HG02852 (cell line): ENCODE results near the gene IL24.

ENCODE experiments used
- ATAC-seq: cut with Tn5 transposase; IDR thresholded peaks from one replicate; pipeline ENCODE4 v1.9.1; 2021; ENCODE audit warnings: mild to moderate bottlenecking, moderate library complexity; ENCODE audit not compliant: unreplicated experiment

The IL24 gene

DNA sequence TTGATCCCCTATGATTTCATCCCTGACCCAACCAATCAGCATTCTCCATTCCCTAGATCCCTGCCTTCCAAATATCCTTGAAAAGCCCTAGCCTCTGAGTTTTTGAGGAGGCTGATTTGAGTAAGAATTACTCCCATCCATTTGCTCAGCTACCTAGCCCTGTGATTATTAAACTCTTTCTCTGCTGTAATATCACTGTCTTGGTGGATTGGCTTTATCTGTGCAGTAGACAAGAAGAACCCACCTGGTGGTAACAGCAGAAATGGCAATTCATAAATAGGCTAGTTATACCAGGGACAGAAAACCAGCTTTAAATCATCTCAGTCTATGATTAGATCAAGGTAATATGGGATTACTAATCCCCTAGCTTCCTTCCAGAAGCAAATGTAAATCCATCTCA is 18.8 kb upstream of the IL24 start:
- no peak for ATAC-seq

DNA sequence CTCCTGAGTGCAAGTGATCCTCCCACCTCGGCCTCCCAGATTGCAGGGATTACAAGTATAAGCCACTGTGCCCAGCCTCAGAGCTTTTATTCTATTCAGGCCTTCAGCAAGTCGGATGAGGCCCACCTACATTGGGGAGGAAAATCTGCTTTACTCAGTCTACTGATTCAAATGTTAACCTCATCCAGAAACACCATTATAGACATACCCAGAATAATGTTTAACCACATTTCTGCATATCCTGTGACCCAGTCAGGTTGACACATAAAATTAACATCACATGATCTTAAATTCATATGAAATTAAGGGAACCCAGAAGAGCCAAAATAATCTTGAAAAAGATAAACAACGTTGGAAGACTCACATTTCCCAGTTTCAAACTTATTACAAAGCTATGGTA is 16.9 kb upstream of the IL24 start:
- ATAC-seq, result no peak

DNA sequence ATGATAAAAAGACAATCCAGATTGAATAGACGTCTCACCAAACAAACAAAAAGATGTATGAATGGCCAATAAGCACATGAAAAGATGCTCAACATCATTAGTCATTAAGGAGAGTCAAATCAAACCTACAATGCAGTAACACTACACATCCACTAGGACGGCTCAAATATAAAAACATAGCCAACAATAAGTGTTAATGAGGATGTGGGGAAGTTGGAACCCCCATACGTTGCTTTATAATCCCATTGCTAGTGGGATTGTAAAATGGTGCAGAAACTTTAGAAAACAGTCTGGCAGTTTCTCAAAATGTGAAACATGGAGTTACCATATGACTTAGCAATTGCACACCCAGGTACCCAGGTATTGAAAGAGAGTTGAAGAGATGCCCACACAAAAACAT is 14.7 kb upstream of the IL24 start:
- no peak for ATAC-seq

DNA sequence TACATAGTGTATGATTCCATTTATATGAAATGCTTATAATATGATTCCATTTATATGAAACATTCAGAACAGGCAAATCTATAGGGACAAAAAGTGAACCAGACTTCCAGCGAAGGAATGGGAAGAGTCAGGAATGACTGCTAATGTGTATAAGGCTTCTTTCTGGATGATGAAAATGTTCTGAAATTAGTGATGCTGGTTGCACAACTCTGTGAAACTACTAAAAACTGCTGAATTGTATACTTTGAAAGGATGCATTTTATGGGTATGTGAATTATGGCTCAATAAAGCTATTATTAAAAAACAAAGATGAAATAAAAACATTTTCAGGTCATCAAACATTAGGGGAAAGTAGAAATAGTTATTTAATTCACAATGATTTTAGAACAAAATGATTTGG is 14.1 kb upstream of the IL24 start:
- no peak for ATAC-seq

DNA sequence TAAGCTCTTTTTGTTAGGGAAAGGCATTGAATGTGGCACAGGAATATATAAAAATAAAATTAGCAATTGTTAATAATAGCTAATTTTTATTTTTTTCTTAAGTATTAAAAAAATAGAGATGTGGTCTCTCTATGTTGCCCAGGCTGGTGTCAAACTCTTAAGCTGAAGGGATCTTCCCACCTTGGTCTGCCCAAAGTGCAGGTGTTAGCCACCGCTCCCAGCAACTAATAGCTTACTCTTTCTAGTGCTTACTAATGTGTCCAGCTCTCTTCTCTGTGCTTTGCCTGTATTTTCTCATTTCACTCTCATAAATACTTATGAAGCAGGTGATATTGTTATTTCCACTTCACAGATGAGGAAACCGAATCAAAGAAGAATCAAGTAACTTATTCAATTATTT is 13.4 kb upstream of the IL24 start:
- ATAC-seq, result no peak

GRCh38 chr1:206885341-206886060 is 11.7 kb upstream of the IL24 start:
- no peak for ATAC-seq

DNA sequence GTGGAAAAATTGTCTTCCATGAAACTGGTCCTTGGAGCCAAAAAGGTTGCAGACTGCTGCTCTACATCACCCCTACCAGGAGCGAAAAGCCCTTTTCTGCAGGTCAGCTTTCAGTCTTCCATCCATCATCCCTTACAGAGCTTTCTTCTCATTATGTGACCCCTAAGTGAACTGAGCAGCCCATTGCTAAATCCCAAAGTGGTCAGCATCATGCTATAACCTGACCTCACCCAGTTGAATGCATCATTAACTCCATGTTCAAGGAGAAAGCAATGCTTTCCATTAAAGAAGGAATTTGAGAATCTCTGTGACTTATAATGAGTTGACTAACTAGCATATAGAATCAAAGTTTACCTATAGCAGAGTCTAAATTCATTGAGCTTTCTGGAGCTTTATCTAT is 10.4 kb upstream of the IL24 start:
- no peak for ATAC-seq

GRCh38 chr1:206887701-206888100 is 9.5 kb upstream of the IL24 start:
- no peak for ATAC-seq

GRCh38 chr1:206890125-206891060 is 6.8 kb upstream of the IL24 start:
- ATAC-seq, result no peak

GRCh38 chr1:206891412-206891811 is 5.8 kb upstream of the IL24 start:
- no peak for ATAC-seq

DNA sequence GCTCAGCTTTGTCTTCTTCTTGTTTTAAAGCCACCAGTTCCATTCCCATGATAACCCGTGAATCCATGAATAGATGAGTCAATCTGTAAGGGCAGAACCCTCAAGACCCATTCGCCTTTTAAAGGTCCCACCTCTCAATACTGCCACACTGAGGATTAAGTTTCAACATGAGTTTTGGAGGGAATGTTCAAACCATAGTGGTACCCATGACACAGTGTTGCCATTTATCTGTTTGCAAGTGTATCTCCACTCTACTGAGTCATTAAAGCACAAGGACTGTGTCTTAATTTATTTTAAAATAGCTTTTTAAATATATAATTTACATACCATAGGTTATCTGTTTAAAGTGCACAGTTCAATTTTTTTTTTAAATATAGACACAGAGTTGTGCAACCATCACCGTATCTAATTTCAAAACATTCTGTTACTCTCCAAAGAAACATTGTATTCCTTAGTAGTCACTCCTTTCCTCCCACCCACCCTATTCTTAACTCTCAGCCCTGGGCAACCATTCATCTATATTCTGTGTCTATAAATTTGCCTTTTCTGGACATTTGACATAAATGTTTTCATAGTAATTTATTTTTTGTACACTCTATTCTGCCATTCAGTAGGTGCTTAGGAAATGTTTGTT is 4.8 kb upstream of the IL24 start:
- ATAC-seq, result no peak

GRCh38 chr1:206893380-206893779 is 3.9 kb upstream of the IL24 start:
- ATAC-seq, result no peak

GRCh38 chr1:206895325-206895724 is 1.9 kb upstream of the IL24 start:
- ATAC-seq, result no peak

DNA sequence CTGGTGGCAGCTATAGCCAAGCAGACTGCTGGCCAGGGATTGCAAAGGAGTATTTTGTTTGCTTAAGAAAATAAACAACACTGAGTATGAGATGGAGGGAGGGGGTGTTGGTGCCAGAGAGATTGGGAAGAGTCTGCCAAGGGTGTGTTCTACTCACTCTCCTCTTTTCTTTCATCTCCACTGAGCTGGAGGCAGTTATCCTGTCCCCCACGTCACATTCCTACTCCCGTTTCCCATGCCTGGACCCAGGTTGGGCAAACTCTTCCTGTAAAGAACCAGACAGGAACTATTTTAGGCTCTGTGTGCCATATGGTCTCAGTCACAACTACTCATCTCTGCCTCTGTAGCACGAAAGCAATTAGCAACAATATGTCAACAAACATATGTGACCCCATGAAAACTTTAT is 1.4 kb upstream of the IL24 start:
- ATAC-seq, result no peak

DNA sequence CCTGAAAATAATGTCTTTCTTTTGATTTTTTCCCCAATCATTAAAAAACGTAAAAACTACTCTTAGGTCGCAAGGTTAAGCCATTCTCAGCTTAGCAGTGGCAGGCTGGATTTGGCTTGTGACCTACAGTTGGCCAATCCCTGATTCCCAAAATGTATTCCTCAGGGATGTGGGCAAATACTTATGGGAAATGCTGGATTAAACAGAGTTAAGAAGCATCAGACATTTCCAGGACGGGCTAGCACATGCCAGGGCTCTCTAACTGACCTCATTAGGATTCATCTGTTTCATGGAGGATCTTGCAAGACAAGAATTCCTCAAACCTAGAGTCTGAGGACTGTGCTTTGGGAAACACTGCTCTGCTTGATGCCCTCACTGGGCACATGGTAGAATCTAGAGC is 982 bp upstream of the IL24 start:
- no peak for ATAC-seq

DNA sequence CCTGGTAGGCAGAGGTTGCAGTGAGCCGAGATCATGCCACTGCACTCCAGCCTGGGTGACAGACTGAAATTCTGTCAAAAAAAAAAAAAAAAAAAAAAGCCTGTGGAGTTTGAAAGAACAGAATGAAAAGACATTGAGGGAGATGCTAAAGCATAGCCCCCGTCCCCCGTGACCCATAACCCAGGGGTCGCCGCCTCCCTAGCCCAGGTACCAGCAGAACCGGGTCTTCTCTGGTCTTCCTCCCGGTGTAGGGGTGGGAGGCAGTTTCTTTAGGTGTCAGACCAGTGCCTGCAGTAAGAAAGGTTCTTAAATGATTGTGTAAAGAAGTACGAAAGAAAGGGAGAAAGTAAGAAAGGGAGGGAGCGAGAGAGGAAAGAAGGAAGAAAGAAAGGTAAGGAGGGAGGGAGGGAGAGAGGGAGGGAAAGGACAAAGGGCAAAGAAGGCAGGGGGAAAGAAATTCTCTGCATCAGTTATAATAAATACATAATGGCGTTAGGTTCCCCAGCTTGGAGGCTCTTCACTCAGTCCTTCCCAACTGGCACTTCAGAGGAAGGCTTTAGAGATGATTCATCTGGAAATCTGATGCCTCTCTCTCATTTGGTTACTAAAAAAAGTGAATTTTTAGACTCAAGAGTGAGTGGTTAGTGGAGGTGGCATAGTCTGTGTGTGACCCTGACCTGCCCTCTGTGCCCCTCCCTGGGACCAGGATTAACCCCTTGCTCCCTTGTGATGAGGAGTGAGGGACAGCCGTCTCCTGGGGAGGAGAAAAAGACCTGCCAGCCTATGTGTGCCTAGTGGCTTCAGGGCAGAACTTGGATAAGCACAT is 1.1 kb downstream of the IL24 start:
- no peak for ATAC-seq

DNA sequence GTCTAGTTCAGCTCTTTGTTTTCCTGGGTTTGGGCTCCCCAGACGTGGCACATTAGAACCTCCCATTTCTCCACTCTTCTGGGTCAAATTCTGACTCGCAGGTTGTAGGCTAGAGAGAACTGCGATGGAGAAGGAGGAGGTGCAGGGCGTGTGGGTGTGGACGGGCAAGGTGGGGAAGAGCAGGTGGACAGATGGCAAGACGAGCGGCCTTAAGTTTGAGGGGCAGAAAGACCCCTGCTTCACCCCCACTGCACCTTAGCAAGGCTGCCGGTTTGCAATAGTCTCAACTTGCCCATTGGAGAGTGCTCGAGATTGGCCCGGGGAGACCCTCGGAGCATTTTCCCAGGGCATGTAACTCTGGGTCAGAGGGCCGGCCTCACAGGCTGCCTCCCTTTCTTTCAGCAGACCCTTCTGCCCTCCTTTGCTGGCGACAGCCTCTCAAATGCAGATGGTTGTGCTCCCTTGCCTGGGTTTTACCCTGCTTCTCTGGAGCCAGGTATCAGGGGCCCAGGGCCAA is 1.7 kb downstream of the IL24 start:
- ATAC-seq, result no peak

- no peak for ATAC-seq
Observed at GRCh38 chr1:206899717-206900116, 2.5 kb downstream of the IL24 start.

GRCh38 chr1:206900149-206900548 is 2.9 kb downstream of the IL24 start:
- no peak for ATAC-seq

GRCh38 chr1:206901944-206902343 is 4.7 kb downstream of the IL24 start:
- no peak for ATAC-seq

DNA sequence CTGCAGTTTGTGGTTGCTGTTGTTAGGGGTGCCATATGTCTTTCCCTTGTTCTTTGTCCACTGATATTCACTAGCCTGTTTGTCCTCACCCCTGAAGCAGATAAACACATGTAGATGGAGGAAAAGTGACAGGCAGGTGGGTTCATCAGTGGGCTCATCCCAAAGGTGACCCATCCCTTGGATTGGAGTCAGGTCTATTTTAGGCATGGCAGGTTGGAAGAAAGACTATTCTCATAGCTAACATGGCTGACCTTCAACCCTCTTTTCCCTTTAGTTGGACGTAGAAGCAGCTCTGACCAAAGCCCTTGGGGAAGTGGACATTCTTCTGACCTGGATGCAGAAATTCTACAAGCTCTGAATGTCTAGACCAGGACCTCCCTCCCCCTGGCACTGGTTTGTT is 5.5 kb downstream of the IL24 start:
- ATAC-seq, result no peak
